Transverse colon (tissue), 4 donors: ENCODE data around the gene FOSB. TPM values are rescaled to one million over a fixed set of nuclear protein-coding genes. Genes with fewer than 3 reads are reported as not detected.
A peak's percentile ranks its signal among the peaks of the same experiment; 100 is the strongest.

Experiments used
- DNase-seq: peaks from one replicate; pipeline ENCODE4 v3.0.0-alpha.2; 2019
- H3K27ac ChIP-seq, 4 donors: fragments of 200-600 bp; sonication (generic); 2 replicates each; pipeline ENCODE4 v1.5.1; 2016 to 2018; ENCODE audit warnings: inconsistent platforms in 4 of 4
- H3K27me3 ChIP-seq: fragments of 200-600 bp; sonication (generic); 2 replicates; pipeline ENCODE4 v1.5.1; 2017; ENCODE audit warnings: inconsistent platforms
- H3K36me3 ChIP-seq, 4 donors: fragments of 200-600 bp; sonication (generic); 2 replicates each; pipeline ENCODE4 v1.5.1; 2017 to 2019; ENCODE audit warnings: inconsistent platforms in 4 of 4
- H3K4me1 ChIP-seq, 4 donors: fragments of 200-600 bp; sonication (generic); 2 replicates each; pipeline ENCODE4 v1.5.1; 2017 to 2020; ENCODE audit warnings: inconsistent platforms in 4 of 4
- H3K4me3 ChIP-seq, 4 donors: fragments of 200-600 bp; sonication (generic); 1 replicate in 1 of 4; 2 replicates in 3 of 4; pipeline versions ENCODE4 v1.5.1 to v1.6.1; 2017 to 2019; ENCODE audit warnings: inconsistent platforms in 4 of 4
- H3K9me3 ChIP-seq, 2 donors: fragments of 200-600 bp; sonication (generic); 2 replicates each; pipeline ENCODE4 v1.5.1; 2017 to 2019; ENCODE audit warnings: inconsistent platforms in 2 of 2
- CTCF ChIP-seq, 5 experiments: fragments of 200-600 bp in 3 of 5; fragments of 450-650 bp in 2 of 5; sonication (generic) in 3 of 5; IDR thresholded peaks; 1 replicate in 2 of 5; 2 replicates in 3 of 5; pipeline ENCODE4 v1.5.1; 2016 to 2017; ENCODE audit warnings: antibody characterized with exemption in 5 of 5, inconsistent platforms in 3 of 5, mild to moderate bottlenecking in 2 of 5, moderate library complexity in 1 of 5
- EP300 ChIP-seq: sonication (generic); formaldehyde crosslinking; IDR thresholded peaks from one replicate; pipeline ENCODE4 v1.6.1; 2017; ENCODE audit warnings: antibody characterized with exemption, low read depth
- POLR2A ChIP-seq: fragments of 450-650 bp; IDR thresholded peaks from one replicate; pipeline ENCODE4 v1.6.1; 2016; ENCODE audit warnings: antibody characterized with exemption, mild to moderate bottlenecking, moderate library complexity
- POLR2AphosphoS5 ChIP-seq, 3 donors: sonication (generic); formaldehyde crosslinking; IDR thresholded peaks; one replicate each; pipeline ENCODE4 v1.6.1; 2016; ENCODE audit warnings: antibody characterized with exemption in 3 of 3
- WGBS, 2 donors: methylation state at CpG; one replicate each; pipeline ENCODE4 v1.1.5; 2018; ENCODE audit warnings: low coverage in 1 of 2; 5-methylcytosine and 5-hydroxymethylcytosine counted together
- in situ Hi-C, 4 donors: fragments of 200-750 bp; cut with MboI; loops; one replicate each; pipeline versions ENCODE4 v1.15.0 to v1.15.1; 2017; ENCODE audit warnings: low sequenced_read_pairs in 3 of 4, low pct_ligation_motif_present in 1 of 4, low pct_unique_long_range_greater_than_20kb in 1 of 4
- intact Hi-C: fragments of 100-400 bp; cut with DNase I; formaldehyde crosslinking; loops from one replicate; pipeline ENCODE4 v1.15.1; 2023; ENCODE audit warnings: low total_unique reads
- total RNA-seq, 4 donors: library from RNA; depleted of rRNA; stranded (reverse); fragments of >200 nt; gene quantifications; one replicate each; pipeline ENCODE4 v1.1.0, GENCODE V29; 2016

FOSB gene
- total RNA-seq, 4 donors from 2014 or later: 14.5 to 64.7 (median 25.6) TPM

DNA sequence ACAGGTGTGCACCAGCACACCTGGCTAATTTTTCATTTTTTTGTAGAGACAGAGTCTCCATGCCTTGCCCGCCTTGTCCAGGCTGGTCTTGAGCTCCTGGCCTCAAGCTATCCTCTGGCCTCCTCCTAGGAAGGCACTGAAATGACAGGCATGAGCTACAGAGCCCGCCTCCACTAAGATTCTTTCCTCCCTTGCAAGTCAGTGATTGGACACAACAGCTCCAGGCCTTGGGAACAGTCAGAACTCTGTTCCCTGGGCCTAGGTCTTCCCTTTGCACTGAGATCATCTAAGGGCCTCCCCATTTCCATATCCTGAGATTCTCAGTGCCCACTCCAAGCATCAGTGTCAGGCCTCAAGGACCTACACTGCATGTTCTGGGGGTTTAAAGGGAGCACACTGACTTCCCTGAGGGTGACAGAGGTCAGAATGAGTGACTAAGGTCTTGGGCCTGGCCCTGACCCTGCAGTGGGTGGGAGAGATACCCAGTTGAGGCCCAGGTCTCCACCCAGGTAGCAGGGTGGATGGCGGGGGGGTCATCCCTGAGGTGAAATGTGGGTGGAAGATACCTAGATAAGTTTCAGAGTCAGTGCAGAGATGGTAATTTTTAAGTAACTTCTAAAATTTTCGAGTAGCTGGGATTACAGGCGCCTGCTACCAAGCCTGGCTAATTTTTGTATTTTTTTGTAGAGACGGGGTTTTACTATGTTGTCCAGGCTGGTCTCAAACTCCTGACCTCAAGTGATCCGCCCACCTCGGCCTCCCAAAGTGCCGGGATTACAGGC lies 26.7 kb upstream of the FOSB start:
- no peaks in the 10 kb centered on the region for H3K9me3 ChIP-seq
- intact Hi-C loops (loop anchor here (2.0 kb wide), 1 partner anchor 38 kb away; no protein-coding TSS in a partner anchor), in situ Hi-C loops (loop anchor here in 3 of 4 donors (5.0 kb wide), 1 partner anchor 36 kb away; no protein-coding TSS in a partner anchor)
- 93 to 100% methylated on average over 3 to 9 of the region's 9 CpGs for WGBS, 2 donors
- TF ChIP-seq POLR2AphosphoS5 (IDR thresholded peaks at IDR 0.05) (no peak), CTCF (IDR thresholded peaks at IDR 0.05) (no peak), EP300 (no peak)
- H3K4me1 ChIP-seq: peaks cover 11 to 43% (median 23%) of the 10 kb centered on the region in 4 donors
- H3K27ac ChIP-seq: peak overlapping the region; percentile 87 to 97 (median 89)
- DNase-seq: no peak
- H3K27me3 ChIP-seq: no peaks in the 10 kb centered on the region
- no peak overlapping the region for H3K4me3 ChIP-seq
- no peaks in the 10 kb centered on the region for H3K36me3 ChIP-seq

- H3K9me3 ChIP-seq: no peaks in the 10 kb centered on the region
- intact Hi-C loops: no loop called here
- peak overlapping the region; percentile 91 to 93 (median 92) for H3K27ac ChIP-seq
- no peaks in the 10 kb centered on the region for H3K27me3 ChIP-seq
- no peak for TF ChIP-seq POLR2A
- TF ChIP-seq EP300: no peak
- TF ChIP-seq CTCF (IDR thresholded peaks at IDR 0.05): no peak
- no peak for TF ChIP-seq POLR2AphosphoS5 (IDR thresholded peaks at IDR 0.05)
- in situ Hi-C loops: loop anchor here in 3 of 4 donors (5.0 kb wide), 1 partner anchor 35 kb away; no protein-coding TSS in a partner anchor
- H3K36me3 ChIP-seq: no peaks in the 10 kb centered on the region
- WGBS, 2 donors: 30 to 60% methylated on average over 1 to 2 of the region's 2 CpGs
- peaks cover 11 to 54% (median 28%) of the 10 kb centered on the region in 4 donors for H3K4me1 ChIP-seq
- no peak overlapping the region for H3K4me3 ChIP-seq
- DNase-seq: no peak
Observed at GRCh38 chr19:45442408-45442777, 25.4 kb upstream of the FOSB start.

GRCh38 chr19:45442778-45443461 lies 24.9 kb upstream of the FOSB start:
- in situ Hi-C loops: loop anchor here in 3 of 4 donors (5.0 kb wide), 1 partner anchor 34 kb away; no protein-coding TSS in a partner anchor
- WGBS, 2 donors: 12% methylated on average over 15 of the region's 15 CpGs; no CpG with 5 or more reads in 1 of the 2 donors
- Histone ChIP-seq H3K4me1 (peaks cover 11 to 57% (median 29%) of the 10 kb centered on the region in 4 donors), H3K36me3 (no peaks in the 10 kb centered on the region), H3K27me3 (no peaks in the 10 kb centered on the region), H3K9me3 (no peaks in the 10 kb centered on the region), H3K27ac (peak overlapping the region; percentile 91 to 93 (median 92)), H3K4me3 (peak overlapping the region in 3 of 4 donors; percentile 29 to 59 (median 42))
- intact Hi-C loops: no loop called here
- peak; percentile 52 for DNase-seq
- TF ChIP-seq CTCF (IDR thresholded peaks at IDR 0.05) (no peak), EP300 (no peak), POLR2AphosphoS5 (IDR thresholded peaks at IDR 0.05) (no peak), POLR2A (no peak)
